HEK293T (cell line): Measurements from ENCODE around the gene LMO2.

Experiments
- ARNT ChIP-seq: fragments of 450-650 bp; IDR thresholded peaks from 2 replicates; pipeline ENCODE4 v1.6.1; 2017; ENCODE audit warnings: mild to moderate bottlenecking
- BHLHE40 ChIP-seq: fragments of 450-650 bp; IDR thresholded peaks from 2 replicates; pipeline ENCODE4 v1.6.1; 2016; ENCODE audit warnings: mild to moderate bottlenecking, moderate library complexity, borderline replicate concordance
- HDGF ChIP-seq: fragments of 450-650 bp; IDR thresholded peaks from 2 replicates; pipeline ENCODE4 v1.6.1; 2017; ENCODE audit warnings: antibody characterized with exemption, borderline replicate concordance
- TARDBP ChIP-seq: fragments of 450-650 bp; IDR thresholded peaks from 2 replicates; pipeline ENCODE4 v1.6.1; 2016
- TF ChIP-seq, protein P1 (sequence below): fragments of 450-650 bp; IDR thresholded peaks from 2 replicates; pipeline ENCODE4 v1.6.1; 2016

DNA sequence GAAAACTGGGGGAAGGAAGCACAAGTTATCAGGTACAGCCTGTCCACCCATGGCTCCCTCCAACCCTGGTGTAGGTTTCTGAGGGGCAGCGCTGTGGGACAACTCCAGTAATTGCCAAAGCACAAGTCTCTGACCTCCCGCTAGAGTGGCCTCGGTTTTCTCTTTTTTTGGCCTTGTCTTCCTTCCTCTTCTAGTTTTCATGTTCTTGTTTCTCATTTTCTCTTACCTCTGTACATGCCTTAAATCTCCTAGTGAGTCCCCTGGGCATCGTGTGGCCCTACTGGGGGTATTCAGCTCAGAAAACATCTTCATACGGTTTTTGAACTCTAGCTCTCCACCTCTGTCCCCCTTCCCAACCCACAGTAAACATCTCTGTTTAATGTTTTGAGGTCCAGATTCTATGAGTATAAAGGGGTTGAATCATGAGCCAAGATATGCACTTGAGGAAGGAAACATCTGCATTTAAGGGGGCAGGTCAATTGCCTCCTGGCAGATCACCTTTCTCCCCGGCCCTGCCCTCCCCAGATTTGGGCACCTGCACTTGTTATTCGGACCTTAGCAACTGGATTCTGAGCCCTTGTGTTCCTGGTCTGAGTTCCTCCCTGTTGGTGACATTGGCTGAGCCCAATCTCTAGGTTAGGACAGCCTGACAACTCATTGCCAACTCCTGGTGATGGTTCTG is 8.4 kb upstream of the LMO2 start:
- TF ChIP-seq ARNT = no peak
- no peak for TF ChIP-seq HDGF
- no peak for TF ChIP-seq TARDBP
- no peak for TF ChIP-seq BHLHE40
- TF ChIP-seq, protein P1, sequence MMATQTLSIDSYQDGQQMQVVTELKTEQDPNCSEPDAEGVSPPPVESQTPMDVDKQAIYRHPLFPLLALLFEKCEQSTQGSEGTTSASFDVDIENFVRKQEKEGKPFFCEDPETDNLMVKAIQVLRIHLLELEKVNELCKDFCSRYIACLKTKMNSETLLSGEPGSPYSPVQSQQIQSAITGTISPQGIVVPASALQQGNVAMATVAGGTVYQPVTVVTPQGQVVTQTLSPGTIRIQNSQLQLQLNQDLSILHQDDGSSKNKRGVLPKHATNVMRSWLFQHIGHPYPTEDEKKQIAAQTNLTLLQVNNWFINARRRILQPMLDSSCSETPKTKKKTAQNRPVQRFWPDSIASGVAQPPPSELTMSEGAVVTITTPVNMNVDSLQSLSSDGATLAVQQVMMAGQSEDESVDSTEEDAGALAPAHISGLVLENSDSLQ = no peak
